ENCODE data around the gene SMIM13. TPM values are rescaled to one million over a fixed set of nuclear protein-coding genes. Genes with fewer than 3 reads are reported as not detected.

The SMIM13 gene
- total and polyA plus RNA-seq, 12 donors: 3.0 to 14.6 (median 11.5) TPM

DNA sequence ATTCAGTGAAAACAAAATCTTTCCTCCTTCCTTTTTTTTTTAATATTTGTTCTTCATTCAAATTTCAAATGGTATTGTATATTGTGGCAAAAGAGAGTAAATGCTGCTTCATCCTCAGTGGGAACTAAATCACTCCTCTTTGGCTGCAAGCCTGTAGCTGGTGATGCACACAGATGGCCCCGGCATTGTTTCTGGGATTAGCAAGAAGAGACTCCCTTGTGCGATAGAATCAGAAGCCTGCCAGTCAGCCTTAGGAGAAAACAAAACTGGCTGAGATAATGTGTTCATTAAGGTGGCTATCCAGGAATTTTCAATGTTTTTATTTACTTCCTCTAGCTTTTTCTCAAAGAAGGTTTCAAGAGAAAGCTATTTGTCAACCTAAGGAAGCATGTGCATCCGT lies 28.8 kb upstream of the SMIM13 start:
- TF ChIP-seq CTCF (IDR thresholded peaks at IDR 0.05): no peak
- H3K27me3 ChIP-seq: peaks cover 0 to 15% (median 0%) of the 10 kb centered on the region in 7 donors
- no peak overlapping the region for H3K4me3 ChIP-seq
- intact Hi-C loops (cut with DNase I): loop anchor here in 7 of 10 donors (5.0 to 10.0 kb wide), 5 partner anchors 113 to 590 kb away; no protein-coding TSS in a partner anchor
- no peak for DNase-seq
- H3K27ac ChIP-seq: no peak overlapping the region
- no peaks in the 10 kb centered on the region for H3K36me3 ChIP-seq
- no peaks in the 10 kb centered on the region for H3K4me1 ChIP-seq
- no peak for ATAC-seq
- H3K9me3 ChIP-seq: no peaks in the 10 kb centered on the region
- 72 to 76% methylated on average over 3 of the region's 3 CpGs for WGBS, 2 donors

DNA sequence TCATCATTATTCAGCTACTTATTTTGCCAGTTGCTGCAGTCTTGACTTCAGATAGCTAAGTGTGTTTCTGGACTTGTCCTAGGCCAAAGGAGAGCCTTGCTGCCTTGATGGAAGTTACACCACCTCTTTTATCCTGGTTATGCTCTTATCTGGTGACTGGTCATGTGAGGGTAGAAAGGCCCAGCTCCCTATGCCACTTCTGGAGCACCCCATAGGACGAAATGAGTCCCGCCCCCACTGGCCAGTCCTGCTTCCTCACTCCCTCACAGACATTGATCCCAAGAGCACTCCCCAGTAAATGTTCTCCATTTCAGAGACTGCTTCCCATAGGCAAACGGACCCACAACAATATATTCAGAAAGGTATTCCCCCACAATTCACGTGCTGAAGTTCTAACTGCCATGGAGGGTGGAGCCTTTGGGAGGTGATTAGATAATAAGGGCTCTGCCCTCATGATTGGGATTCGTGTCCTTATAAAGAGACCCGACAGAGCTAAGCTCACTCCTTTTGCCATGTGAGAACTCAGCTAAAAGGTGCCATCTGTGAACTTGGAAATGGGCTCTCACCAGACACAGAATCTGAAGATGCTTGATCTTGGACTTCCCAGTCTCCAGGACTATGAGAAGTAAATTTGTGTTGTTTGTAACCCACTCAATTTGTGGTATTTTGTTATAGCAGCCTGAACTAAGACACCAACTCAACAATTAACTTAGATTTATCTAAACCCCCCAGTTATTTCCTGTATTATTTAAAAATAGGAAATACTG lies 28.0 kb upstream of the SMIM13 start:
- intact Hi-C loops (cut with DNase I): loop anchor here in 7 of 10 donors (2.0 to 10.0 kb wide), 7 partner anchors 111 to 591 kb away; no protein-coding TSS in a partner anchor
- ATAC-seq (no peak), DNase-seq (no peak)
- H3K27me3 ChIP-seq: peaks cover 0 to 15% (median 0%) of the 10 kb centered on the region in 7 donors
- no peak overlapping the region for H3K4me3 ChIP-seq
- H3K9me3 ChIP-seq: no peaks in the 10 kb centered on the region
- H3K36me3 ChIP-seq: no peaks in the 10 kb centered on the region
- WGBS, 2 donors: 85% methylated on average over 6 of the region's 6 CpGs
- no peak for TF ChIP-seq CTCF (IDR thresholded peaks at IDR 0.05)
- no peaks in the 10 kb centered on the region for H3K4me1 ChIP-seq
- H3K27ac ChIP-seq: no peak overlapping the region

DNA sequence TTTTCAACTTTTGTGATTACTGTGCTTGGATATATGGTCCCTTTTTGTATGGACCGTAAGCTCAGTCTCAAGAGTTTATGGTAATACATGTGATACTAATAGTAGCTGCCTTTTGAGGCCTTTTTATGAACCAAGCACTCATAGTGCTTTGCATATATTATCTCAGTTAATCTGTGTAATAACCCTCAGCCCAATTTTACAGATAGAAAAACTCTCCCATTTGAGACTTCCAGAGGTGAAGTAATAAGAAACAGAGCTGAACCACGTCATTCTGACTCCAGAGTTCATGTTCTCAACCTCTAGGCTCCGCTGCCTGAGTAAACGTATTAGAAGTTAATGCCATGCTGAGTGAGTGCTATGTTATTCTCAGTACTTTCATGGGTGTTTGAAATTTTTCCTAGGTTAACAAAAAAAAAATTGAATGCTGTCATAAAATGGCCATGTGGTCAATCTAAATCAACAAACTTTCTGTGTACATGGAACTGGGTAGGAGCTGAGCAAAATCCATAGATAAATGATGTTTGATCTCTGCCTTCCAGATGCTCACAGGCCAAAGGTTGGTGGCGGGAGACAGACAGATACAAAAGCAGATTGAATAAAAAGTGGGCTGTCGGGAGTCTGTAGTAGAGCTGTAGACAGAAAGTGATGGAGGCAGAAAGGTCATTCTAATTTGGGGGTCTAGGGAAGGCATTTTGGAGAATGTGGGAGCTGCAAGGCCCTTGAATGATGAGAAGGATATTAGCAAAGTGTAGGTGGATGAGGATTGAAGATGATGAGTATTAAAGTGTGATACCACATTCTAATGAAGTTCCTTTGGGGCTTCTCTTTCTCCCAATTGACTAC lies 26.9 kb upstream of the SMIM13 start:
- no peaks in the 10 kb centered on the region for H3K36me3 ChIP-seq
- no peak for ATAC-seq
- 95% methylated on average over 6 of the region's 6 CpGs for WGBS, 2 donors
- no peak for TF ChIP-seq CTCF (IDR thresholded peaks at IDR 0.05)
- H3K9me3 ChIP-seq: no peaks in the 10 kb centered on the region
- H3K27me3 ChIP-seq: peaks cover 0 to 15% (median 0%) of the 10 kb centered on the region in 7 donors
- H3K4me1 ChIP-seq: no peaks in the 10 kb centered on the region
- H3K27ac ChIP-seq: no peak overlapping the region
- DNase-seq: no peak
- no peak overlapping the region for H3K4me3 ChIP-seq
- intact Hi-C loops (cut with DNase I): loop anchor here in 7 of 10 donors (2.0 to 10.0 kb wide), 7 partner anchors 112 to 592 kb away; no protein-coding TSS in a partner anchor

DNA sequence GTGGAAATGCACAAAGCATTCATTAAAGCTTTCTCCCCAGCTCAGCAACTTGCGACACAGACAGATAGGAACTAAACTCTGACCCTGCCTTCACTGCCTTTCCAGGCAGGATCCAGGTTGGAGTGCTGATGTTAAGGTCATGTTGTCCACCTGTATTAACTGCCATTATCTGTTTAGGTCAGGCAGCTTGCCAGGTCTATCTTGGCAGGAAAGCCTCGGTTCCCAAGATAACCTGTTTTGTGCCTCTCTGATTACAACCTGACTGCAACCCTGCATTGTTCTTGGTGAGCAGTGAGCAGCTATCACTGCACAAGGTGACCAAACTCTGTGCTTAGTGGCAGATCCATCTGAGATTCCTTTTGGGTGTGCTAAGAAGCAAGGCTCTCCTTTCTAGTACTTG lies 26.3 kb upstream of the SMIM13 start:
- Histone ChIP-seq H3K4me1 (no peaks in the 10 kb centered on the region), H3K36me3 (no peaks in the 10 kb centered on the region), H3K4me3 (no peak overlapping the region), H3K27ac (no peak overlapping the region), H3K9me3 (no peaks in the 10 kb centered on the region), H3K27me3 (peaks cover 0 to 12% (median 0%) of the 10 kb centered on the region in 7 donors)
- intact Hi-C loops (cut with DNase I): loop anchor here in 7 of 10 donors (2.0 to 10.0 kb wide), 7 partner anchors 113 to 593 kb away; no protein-coding TSS in a partner anchor
- TF ChIP-seq CTCF (IDR thresholded peaks at IDR 0.05): no peak
- DNase-seq: no peak
- WGBS, 2 donors: 53 to 59% methylated on average over 2 of the region's 2 CpGs
- ATAC-seq: no peak

Measured in heart right ventricle (tissue), 16 donors.